HG03139 (cell line): ENCODE results near the gene LMAN1L.
A peak's percentile ranks its signal among the peaks of the same experiment; 100 is the strongest.

ENCODE experiments used
- ATAC-seq: cut with Tn5 transposase; IDR thresholded peaks from one replicate; pipeline ENCODE4 v1.9.1; 2021; ENCODE audit not compliant: unreplicated experiment

The LMAN1L gene

DNA sequence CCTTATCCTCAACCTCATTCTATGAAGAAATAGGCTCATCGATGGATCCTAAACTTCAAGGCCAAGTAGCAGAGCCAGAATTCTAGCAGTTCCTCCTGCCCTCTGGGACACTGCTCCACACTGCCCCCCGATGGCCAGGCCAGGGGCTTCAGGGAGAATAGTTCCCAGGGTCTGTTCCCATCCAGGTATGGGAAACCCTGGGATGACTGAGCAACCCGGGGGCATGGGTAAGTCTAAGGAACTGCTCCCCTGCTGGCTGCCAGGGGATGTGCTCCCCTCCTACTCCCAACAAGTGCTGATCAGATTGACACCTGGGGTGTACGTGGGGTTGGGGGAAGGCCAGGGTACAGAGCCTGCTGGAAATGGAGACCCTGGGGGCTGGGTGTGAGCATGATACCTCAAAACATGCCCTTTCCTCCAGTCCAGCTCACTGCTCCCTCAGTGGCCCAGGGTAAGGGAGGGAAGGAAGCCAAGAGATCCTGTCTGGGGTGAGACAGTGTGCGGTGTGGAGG lies 22.7 kb downstream of the LMAN1L start:
- no peak for ATAC-seq

DNA sequence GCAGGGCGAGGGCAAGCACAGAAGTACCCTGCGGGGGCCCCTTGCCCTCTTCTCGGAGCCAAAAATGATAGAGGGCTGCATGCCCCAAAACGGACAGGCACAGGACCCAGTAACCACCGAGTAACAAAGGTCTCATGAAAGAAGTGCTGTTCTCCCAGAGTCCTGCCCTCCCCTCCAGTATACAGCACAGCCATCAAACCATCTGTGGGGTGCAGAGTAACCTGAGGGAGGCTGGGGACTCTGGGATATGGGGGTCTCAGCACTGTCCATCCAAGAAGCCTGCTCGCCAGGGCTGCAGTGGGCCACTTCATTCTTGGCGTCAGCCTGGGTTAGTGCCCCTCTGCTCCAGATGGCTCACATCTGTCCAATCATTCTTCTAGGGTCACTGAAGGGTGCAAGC lies 24.2 kb downstream of the LMAN1L start:
- ATAC-seq, result no peak

DNA sequence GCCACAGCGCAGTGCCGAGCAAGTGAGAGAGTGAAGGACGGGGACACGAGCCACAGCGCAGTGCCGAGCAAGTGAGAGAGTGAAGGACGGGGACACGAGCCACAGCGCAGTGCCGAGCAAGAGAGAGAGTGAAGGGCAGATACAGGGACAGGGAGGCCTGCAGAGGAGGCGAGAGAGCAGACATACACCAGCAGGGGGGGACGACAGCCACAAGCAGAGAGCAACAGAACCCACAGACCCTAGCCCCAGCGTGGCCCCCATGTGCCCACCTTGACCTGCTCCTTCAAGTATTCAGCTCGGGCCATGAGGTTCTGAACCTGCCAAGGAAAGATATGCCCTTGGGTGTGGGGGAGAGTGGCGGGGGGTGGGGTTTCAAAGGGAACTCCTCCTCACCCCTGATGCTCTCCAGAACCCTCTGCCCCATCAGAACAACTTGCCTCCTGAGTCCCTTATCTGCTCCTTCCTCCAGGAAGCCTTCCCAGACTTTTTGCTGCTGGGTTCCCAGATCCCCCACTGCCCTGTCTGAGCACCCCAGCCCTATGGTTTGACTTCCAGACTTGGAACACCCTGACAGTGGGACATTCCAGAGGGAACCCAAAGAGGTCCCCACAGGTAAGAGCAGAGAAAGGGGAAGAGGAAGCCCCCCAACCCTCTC lies 25.0 kb downstream of the LMAN1L start:
- ATAC-seq, result no peak

DNA sequence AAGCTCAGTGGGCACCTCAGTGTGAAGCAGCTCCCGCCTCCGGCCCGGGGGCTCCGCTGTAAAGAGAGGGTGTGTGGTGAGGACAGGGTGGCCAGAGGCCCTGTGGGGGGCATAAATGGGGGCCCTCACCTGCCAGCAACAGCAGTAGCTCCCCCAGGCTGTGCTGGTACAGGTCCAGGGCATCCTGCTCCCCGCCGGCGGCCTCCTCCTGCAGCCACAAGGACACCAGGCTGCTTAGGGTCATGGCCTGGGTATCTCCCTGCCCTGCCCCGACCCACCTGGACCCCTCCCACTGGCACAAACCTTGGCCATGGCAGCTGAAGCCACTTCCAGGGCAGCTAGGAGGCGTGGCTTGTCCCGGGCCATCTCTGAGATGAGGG lies 25.5 kb downstream of the LMAN1L start:
- ATAC-seq, result no peak

DNA sequence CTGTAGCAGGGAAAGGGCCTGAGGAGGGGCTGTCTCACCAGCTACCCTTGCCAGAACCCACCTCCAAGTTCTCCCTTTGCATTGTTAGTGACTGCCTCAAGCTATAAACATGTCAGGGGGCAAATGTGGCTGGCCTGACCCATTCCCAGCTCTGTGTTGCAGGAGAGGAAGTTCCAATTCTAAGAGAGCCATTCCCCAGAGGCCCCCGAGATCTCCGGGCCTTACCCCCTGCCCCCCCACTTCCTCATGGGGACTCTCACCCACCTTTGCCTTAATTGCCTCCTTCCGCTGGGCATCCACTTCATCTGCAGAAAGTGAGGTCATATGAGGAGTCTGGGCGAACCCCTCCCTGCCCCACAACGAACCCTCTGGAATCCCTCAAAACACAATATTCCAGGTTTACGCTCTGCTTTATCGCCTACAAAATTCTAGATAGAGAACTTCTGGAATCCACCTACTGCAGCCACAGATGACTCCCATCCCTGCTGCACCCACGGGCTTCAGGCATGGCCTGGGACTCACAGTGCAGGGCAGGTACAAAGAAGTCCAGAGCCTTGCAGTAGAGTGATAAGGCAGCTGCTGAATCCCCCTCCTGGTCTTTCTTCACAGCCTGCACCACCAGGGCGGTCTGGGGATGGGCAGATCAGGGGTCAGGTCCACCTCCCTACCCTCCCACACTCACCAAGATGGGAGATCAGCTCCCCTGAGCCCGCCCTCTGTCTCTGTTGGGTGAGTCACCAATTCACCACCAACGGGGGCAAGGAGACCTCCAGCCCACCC lies 26.3 kb downstream of the LMAN1L start:
- no peak for ATAC-seq

DNA sequence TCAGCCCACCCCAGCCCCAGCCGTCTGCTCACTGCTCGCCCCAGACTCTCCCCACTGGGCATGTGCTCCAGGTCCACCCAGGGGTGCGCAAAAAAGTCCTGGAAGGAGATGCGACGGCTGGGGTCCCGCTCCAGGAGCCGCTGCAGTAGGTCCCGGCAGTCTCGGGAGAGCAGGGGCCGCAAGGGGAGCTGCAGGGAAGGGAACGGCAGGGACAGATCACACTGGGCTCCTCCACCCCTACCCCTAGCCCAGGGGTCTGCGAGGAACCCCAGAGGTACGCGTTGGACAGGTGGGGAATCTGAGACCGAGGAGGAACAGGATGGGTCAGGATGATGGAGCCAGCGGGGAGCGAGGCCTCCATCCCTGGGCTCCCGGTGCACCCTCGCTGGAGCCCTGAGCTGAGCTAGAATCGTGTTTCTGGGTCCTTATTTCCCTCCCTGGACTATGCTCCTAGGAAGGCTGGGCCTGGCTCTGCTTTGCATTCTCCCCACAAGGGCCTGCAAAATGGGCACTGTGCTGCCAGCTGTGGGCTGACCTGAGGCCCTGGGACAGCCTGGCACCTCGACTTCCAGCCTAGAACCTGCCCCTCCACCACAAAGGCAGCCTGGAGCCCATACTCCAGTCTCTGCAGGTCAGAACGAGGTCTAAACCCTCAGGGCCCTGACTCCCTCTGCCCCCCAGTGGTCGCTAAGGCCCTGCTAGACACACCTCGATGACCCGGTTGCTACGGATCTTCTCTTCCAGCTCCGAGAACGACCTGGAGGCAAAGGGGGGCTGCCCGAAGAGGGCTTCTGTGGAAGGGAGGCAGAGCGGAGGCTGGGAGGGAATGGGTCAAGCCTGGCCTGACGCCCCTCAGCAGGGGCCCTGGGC lies 27.1 kb downstream of the LMAN1L start:
- ATAC-seq, result no peak

DNA sequence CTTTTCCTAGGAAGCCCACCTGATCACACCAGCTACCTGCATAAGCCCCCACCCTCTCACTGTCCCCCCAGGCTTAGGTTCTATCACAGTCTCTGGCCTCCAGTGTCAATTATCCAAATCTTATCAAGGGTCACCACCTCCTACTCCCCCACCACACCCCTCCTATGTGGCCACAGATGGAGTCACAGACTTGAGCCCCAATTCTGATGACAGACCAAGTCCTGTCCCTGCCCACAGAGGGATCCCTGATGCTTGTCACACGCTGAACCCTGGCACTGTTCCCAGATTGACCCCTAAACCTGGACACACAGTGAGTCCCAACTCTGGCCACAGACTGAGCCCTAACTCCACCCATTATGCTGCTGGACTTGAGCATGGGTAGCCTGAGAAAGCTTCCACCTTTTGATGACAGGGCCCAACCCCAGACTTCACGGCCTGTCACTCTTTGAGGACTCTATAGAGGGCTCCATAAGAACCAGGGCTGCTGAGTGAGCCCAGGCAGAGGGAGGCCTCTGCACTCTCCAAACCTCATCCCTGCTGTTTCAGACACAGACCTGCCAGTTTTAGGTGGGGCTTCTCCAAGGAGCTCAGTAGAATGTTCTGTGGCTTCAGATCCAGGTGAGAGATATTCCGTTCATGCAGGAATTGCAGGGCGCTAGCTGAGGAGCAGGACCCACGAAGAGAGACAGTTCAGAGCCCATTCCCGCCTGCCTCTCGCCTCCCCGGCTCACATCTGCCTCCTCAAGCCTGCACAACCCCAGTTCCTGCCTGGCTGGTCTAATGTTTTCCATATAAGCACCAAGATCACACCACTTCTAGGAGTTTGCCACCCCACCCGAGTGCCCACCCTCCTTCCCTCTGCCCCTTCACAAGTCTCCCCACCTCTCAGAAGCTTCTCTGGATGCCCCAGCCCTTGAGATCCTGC lies 28.5 kb downstream of the LMAN1L start:
- ATAC-seq, result no peak

DNA sequence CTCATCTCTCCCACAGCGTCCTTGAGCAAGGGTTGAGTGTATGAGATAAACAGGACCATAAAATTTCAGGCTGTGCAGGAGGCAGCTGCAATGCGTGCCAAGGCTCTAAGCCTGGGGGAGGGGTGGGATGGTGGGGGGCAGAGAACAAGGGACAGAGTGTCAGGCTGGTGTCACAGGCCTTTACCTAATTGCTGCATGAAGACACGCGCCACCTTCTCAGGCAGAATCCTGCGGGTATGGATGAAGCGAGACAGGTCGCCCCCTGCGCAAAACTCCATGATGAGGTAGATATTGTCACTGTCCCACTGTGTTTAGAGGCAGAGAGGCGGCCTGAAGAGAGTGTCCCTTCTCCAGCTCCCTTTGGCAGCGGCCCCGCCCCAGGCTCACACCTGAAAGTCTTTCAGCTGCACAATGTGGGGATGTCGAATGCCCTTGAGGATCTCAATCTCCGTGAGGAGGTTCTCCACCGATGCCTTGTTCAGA lies 29.3 kb downstream of the LMAN1L start:
- no peak for ATAC-seq

DNA sequence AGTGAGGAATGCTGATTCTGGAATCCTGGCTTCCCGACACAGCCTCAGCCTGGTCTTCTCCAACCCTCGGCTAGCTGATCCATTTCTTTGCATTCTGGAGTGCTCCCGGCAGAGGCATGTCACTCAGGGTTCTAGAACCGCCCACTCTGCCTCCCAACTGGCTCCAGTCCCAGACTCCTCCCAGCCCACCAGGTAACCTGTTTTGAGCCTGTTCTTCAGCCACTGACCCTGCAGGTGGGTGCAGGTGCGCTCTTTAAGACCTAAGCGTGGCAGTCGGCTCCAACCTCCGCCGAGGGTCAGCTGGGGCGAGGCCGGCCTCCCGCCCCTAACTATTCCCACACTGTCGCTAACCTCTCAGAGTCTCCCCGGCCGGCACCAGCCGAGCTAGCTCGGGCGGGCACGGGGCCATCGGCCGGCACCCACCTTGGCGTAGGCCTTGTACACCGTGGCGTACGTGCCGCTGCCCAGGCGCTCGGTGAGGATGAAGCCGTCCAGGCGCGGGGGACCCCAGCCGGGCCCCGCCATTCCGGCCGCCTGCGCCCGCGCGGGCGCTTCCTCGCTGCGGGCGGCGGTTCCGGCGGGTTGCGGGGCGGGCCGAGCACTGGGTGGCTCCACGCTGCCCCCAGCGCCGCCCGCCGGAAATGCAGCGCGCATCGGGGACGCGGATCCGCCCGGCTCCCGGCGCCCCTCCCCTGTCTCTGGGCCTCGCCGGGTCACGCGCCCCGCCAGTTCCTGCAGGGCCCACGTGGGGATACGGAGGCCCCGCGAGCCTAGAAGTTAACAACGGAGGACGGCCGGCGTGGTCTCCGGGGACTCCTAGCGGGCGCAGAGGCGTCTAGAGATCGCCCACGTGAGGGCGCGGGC lies 30.2 kb downstream of the LMAN1L start, which contains the start of gene ULK3:
Gene ULK3, minus strand, starts transcription at position 576 of the 864 bp plus-strand sequence. Its CDS starts 51 bp downstream, at position 525.
- ATAC-seq, result peak; percentile 78

DNA sequence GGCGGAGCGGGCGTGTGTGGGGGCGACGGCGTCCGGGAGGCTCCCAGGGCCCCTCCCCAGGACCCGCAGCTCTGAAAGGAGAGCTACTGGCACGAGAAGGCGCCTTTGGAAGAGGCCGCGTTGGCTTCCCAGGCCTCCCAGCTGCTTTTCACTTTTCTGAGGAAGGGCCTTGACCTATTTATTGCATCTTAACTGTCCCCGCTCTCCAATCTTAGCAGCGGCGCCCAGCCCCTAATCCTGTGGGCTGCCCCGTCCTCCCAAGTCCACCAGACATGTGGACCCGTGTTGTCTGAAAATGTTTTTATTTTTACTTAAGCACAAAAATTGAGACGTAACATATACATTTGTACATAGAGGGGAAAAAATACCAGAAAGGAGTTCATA lies 30.8 kb downstream of the LMAN1L start:
- no peak for ATAC-seq

DNA sequence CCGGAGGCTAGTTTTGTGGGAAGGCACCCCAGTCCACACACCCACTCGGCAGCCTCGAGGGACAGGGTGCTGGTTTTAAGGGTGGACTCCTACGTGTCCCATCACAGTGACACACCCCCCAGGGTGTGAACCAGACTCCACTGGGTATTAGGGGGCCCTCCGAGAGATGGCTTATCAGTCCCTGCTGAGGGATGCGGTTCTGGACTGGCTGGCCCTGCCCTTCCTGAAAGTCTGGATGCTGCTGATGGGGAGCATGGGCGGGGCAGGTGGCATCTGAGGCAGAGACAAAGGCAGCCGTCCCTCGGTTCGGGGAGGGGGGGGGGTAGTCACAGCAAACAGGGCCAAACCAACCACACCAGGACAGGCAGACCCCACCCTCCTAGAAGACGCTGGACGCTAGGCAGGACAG lies 31.3 kb downstream of the LMAN1L start:
- ATAC-seq, result no peak

DNA sequence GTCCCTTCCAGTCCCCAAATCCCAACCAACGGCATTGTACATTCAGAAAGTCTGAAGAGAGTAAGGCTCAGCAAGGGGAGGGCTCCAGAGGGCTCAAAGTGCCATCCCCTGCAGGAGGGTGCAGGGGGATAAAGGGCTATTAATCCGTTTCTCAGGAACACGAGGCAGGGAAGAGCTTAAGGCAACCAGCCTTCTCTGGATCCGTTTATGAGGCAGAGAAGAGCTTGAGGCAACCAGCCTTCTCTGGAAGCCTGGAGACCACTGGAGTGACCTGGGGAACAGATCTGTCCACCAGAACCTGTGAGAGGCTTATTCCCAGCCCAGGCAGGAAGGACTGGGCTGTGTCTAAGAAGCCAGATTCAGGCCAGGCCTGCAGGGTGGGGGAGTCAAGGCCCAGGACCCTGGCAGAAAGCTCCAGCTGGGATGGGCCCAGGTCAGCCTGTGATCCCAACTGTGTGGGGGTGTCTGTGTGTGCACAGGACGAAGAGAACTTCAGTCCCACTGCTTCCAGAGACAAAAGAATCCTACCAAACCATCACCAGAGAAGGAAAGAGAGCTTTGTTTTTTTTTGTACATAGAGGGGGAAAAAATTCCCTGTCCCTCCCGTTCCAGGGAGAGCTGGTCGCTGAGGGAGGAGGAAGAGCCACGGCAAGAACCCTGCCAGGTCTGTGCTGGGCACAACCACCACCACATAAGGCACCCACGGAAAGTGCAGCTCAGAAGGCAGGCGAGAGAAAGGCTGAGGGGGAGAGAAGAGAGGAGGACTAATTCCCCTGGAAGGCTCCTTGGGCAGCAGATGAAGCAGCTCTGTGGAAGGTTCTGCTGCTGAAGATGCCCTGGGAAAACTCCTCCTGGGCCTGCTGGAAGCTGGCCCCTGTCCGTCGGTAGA lies 31.9 kb downstream of the LMAN1L start:
- ATAC-seq, result no peak

DNA sequence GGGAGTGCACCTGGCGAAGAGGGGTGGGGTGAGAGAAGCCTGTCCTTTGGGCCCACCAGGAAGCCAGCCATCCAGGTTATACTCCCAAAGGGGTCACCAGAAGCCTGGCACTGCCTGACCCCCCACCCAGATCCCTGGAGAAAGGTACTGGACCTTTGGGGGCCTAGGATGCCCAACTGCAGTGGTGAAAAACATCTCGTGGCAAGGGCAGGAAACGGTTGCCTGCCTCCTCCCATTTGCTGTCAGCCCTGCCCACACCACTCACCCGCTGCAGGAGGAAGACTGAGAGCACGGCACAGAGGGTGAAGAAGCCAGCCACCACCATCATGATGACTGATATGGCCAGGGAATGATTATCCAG lies 32.6 kb downstream of the LMAN1L start:
- no peak for ATAC-seq

DNA sequence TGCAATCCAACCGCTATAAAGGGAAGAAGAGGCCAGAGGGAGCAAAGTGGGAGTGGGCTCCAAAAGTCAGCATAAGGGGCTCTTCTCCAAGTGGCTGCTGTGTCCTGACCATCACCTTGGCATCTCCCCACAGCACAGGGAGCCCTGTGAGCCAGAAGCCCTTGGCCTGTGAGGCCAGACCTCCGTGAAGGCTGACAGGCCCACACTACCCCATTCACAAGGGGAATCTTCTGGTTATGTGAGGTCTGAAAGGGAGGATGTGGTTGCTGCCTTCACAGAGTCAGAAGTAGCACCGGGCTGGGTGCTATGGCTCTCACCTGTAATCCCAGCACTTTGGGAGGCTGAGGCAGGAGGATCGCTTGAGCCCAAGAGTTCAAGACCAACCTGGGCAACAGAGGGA lies 32.9 kb downstream of the LMAN1L start:
- ATAC-seq, result no peak

DNA sequence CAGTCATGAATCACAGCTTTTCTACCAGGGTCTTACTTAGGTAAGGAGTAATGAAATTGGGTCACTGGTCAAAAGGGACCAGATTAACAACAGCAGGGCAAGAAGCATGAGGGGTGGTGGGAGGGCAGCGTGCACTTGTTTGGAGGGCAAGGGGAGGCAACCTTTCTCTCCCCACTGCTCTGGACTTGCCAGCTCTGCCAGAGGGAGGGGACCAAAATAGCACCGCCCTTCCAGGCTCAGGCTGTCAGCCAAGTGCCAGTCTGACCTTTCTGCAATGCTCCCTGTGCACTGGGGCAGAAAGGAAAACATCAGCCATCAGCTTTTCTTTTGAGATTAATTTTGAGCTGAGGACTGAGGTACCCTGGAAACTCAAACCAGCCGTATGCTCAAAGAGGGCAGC lies 34.8 kb downstream of the LMAN1L start:
- no peak for ATAC-seq

DNA sequence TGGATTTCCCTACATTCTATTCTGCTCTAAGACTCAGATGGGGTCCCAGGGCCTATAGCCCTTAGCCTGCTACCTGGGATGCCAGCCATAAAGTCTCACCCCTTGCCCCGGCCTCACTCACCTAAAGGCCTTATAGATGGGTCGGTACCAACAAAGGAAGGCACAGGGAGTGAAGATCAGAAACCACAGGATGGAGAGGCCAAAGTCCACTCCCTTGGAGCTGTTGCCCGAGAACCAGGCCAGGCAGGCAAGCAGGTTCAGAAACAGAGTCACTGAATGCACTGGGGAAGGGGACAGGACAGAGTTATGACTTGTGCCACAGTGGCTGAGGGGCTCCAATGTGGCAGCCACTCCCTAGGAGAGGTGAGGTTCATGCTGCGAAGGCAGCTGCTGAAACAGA lies 37.8 kb downstream of the LMAN1L start:
- no peak for ATAC-seq

DNA sequence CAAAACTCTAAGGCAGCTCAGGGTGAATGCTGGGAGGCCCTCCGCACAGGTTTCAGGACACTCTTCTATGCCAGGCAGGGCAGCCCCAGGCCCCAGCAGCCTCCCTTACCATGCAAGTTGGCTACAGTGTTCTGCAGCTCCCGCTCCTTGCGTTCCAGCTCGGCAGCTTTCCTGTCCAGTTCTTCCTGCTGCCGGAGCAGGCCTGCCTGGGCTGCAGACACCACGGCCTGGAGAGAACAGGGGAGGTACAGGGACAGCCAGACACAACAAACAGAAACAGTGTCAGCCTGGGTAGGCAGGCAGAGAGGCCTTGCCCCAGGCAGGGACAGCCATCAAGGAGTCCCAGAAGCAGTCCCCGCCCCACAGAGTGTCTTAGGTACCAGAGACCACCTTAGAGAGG lies 39.3 kb downstream of the LMAN1L start:
- no peak for ATAC-seq

DNA sequence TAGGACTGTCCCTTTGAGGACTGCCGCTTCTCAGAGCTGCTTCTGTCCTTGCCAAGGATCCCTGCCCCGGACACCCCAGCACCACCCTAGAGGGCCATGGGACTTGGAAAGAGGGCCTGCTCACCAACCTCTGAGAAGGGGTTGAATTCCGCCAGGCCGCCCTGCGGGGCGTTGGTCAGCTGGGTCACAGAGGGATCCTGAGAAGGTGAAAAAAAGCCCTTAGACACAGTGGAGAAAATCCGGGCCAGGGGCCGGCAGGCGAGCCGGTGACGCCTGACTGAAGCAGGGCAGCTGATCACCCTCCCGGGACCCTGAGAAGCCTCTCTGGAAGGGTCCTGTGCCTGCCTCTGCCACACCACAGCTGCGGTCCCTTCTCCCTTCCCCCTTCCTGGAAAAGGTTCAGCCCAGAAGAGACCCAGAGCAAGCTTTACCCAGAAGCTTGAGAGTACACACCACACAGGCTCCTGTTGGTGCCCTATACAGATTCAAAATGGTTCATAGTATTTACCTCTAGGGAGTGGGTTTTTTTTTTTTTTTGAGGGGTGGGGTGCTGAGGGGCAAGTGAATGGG lies 41.9 kb downstream of the LMAN1L start:
- no peak for ATAC-seq
